ENCODE measurements around the gene DVL3. TPM values are rescaled to one million over a fixed set of nuclear protein-coding genes. Genes with fewer than 3 reads are reported as not detected.

The DVL3 gene
- total RNA-seq, 4 donors from 2014 or later: 20.5 to 86.3 (median 57.4) TPM

DNA sequence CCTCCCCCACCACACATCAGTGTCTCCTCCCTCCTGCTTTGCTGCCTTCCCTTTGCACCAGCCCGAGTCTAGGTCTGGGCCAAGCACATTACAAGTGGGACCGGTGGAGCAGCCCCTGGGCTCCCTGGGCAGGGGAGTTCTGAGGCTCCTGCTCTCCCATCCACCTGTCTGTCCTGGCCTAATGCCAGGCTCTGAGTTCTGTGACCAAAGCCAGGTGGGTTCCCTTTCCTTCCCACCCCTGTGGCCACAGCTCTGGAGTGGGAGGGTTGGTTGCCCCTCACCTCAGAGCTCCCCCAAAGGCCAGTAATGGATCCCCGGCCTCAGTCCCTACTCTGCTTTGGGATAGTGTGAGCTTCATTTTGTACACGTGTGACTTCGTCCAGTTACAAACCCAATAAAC lies 28.5 kb downstream of the DVL3 start:
- H3K27ac ChIP-seq: no peak overlapping the region
- H3K4me3 ChIP-seq: no peak overlapping the region
- DNase-seq: no peak
- H3K27me3 ChIP-seq: no peaks in the 10 kb centered on the region
- peaks cover 0 to 16% of the 10 kb centered on the region in 2 donors for H3K4me1 ChIP-seq
- intact Hi-C loops (cut with DNase I; ENCODE audit: low total_unique reads): loop anchor here (10.0 kb wide), 1 partner anchor 131 kb away; the partner anchor contains the start of gene EIF4G1
- TF ChIP-seq POLR2A (IDR thresholded peaks at IDR 0.05): no peak
- TF ChIP-seq, protein P1, sequence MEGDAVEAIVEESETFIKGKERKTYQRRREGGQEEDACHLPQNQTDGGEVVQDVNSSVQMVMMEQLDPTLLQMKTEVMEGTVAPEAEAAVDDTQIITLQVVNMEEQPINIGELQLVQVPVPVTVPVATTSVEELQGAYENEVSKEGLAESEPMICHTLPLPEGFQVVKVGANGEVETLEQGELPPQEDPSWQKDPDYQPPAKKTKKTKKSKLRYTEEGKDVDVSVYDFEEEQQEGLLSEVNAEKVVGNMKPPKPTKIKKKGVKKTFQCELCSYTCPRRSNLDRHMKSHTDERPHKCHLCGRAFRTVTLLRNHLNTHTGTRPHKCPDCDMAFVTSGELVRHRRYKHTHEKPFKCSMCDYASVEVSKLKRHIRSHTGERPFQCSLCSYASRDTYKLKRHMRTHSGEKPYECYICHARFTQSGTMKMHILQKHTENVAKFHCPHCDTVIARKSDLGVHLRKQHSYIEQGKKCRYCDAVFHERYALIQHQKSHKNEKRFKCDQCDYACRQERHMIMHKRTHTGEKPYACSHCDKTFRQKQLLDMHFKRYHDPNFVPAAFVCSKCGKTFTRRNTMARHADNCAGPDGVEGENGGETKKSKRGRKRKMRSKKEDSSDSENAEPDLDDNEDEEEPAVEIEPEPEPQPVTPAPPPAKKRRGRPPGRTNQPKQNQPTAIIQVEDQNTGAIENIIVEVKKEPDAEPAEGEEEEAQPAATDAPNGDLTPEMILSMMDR (IDR thresholded peaks at IDR 0.05): no peak
- H3K9me3 ChIP-seq: no peaks in the 10 kb centered on the region
- H3K36me3 ChIP-seq: no peaks in the 10 kb centered on the region

- Histone ChIP-seq H3K36me3 (no peaks in the 10 kb centered on the region), H3K27me3 (no peaks in the 10 kb centered on the region), H3K4me3 (no peak overlapping the region), H3K27ac (peak overlapping the region; percentile 80), H3K4me1 (peaks cover 0 to 16% of the 10 kb centered on the region in 2 donors), H3K9me3 (no peaks in the 10 kb centered on the region)
- intact Hi-C loops (cut with DNase I; ENCODE audit: low total_unique reads): loop anchor here (10.0 kb wide), 1 partner anchor 130 kb away; the partner anchor contains the start of gene EIF4G1
- no peak for DNase-seq
- TF ChIP-seq, protein P1 (IDR thresholded peaks at IDR 0.05): no peak
- no peak for TF ChIP-seq POLR2A (IDR thresholded peaks at IDR 0.05)
Measured at GRCh38 chr3:184184546-184185230, 29.5 kb downstream of the DVL3 start.

GRCh38 chr3:184185461-184186183 lies 30.4 kb downstream of the DVL3 start:
- H3K4me3 ChIP-seq: peak overlapping the region; percentile 69 to 91
- peaks cover 0 to 16% of the 10 kb centered on the region in 2 donors for H3K4me1 ChIP-seq
- H3K36me3 ChIP-seq: no peaks in the 10 kb centered on the region
- intact Hi-C loops (cut with DNase I; ENCODE audit: low total_unique reads): loop anchor here (10.0 kb wide), 1 partner anchor 129 kb away; the partner anchor contains the start of gene EIF4G1
- H3K9me3 ChIP-seq: no peaks in the 10 kb centered on the region
- DNase-seq: peak; percentile 99
- TF ChIP-seq, protein P1 (IDR thresholded peaks at IDR 0.05): peak in 1 of 4 experiments; percentile 29
- no peak for TF ChIP-seq POLR2A (IDR thresholded peaks at IDR 0.05)
- peak overlapping the region; percentile 80 for H3K27ac ChIP-seq
- H3K27me3 ChIP-seq: no peaks in the 10 kb centered on the region

- H3K27ac ChIP-seq: peak within 1 kb of the TSS; percentile 80
- peak within 1 kb of the TSS; percentile 69 to 91 for H3K4me3 ChIP-seq
- intact Hi-C loops (cut with DNase I; ENCODE audit: low total_unique reads): loop anchor here (10.0 kb wide), 1 partner anchor 128 kb away; the partner anchor contains the start of gene EIF4G1
- no peaks in the 10 kb centered on the region for H3K36me3 ChIP-seq
- peaks cover 0 to 16% of the 10 kb centered on the region in 2 donors for H3K4me1 ChIP-seq
- no peaks in the 10 kb centered on the region for H3K27me3 ChIP-seq
- peak; percentile 52 to 79 for TF ChIP-seq POLR2A (IDR thresholded peaks at IDR 0.05)
- TF ChIP-seq, protein P1 (IDR thresholded peaks at IDR 0.05): peak in 1 of 4 experiments; percentile 2
- DNase-seq: peak; percentile 43 to 49
- H3K9me3 ChIP-seq: no peaks in the 10 kb centered on the region
Measured at GRCh38 chr3:184186184-184186901, 31.2 kb downstream of the DVL3 start, which contains the start of gene ABCF3. ABCF3 (plus strand) TSS chr3:184186199; CDS start chr3:184186208, 9 bp downstream.
